NB4 (cell line): ENCODE data around the gene ADSS1.

ENCODE experiments used
- POLR2A ChIP-seq: IDR thresholded peaks from 2 replicates; pipeline ENCODE4 v1.6.1; 2011; ENCODE audit warnings: mild to moderate bottlenecking; ENCODE audit not compliant: insufficient read length; ENCODE audit errors: extremely low read depth
- TF ChIP-seq, protein P1 (sequence below): IDR thresholded peaks from one replicate; pipeline ENCODE4 v1.5.1; 2012; ENCODE audit warnings: low read depth, low read length
- TF ChIP-seq, protein P2 (sequence below): IDR thresholded peaks from 2 replicates; pipeline ENCODE4 v1.6.1; 2011; ENCODE audit warnings: low read depth, low read length

DNA sequence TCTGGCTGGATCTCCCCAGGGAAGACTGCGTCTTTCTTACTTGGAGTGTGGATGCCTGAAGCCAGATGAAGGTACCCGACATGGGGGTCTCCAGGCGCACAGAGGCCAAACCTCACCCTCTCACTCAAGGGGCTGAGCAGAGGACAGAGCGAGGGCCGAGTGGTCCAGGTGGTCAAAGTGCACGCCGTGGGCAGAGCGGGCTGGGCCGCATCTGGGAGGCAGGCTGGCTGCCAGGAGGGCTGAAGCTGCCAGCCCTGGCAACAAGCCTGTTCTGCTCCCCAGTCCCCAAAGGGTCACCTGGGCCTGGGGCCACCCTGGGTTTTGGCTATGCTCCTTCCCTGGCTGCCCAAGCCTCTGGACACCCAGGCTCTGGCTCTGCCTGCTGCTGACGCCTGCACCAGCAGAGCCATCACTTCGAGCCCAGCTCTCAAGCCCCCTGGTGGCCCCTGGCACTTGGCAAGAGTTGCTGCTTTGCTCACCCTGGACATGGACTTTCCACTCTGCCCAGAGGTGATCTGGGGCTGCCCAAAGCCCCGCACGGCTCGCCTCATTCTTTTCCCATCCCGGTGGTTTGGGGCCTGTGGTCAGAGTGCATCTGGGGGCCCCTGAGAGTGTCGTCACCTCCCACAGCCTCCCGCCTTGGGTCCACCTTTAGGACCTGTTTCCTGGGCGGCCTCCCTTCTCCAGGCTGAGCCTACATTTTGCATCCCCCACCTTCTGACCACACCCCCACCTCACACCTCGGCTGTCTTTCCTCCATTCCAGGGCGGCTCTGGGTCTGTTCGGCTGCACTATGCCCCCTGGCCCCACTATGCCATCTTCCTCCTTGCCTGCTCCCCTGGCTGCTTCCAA is 2.8 kb downstream of the ADSS1 start:
- no peak for TF ChIP-seq POLR2A
- TF ChIP-seq, protein P1, sequence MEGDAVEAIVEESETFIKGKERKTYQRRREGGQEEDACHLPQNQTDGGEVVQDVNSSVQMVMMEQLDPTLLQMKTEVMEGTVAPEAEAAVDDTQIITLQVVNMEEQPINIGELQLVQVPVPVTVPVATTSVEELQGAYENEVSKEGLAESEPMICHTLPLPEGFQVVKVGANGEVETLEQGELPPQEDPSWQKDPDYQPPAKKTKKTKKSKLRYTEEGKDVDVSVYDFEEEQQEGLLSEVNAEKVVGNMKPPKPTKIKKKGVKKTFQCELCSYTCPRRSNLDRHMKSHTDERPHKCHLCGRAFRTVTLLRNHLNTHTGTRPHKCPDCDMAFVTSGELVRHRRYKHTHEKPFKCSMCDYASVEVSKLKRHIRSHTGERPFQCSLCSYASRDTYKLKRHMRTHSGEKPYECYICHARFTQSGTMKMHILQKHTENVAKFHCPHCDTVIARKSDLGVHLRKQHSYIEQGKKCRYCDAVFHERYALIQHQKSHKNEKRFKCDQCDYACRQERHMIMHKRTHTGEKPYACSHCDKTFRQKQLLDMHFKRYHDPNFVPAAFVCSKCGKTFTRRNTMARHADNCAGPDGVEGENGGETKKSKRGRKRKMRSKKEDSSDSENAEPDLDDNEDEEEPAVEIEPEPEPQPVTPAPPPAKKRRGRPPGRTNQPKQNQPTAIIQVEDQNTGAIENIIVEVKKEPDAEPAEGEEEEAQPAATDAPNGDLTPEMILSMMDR, result peak; percentile 43
- TF ChIP-seq, protein P2, sequence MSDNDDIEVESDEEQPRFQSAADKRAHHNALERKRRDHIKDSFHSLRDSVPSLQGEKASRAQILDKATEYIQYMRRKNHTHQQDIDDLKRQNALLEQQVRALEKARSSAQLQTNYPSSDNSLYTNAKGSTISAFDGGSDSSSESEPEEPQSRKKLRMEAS, result no peak
